A549 treated with CORT108297 at 1 μM for 4 hours (cell line): Measurements from ENCODE around the gene SPRY4. TPM values are rescaled to one million over a fixed set of nuclear protein-coding genes. Genes with fewer than 3 reads are reported as not detected.

ENCODE experiments used
- total RNA-seq: library from RNA; stranded (reverse); fragments of 200-300 nt; extraction: Qiagen RNA extraction; gene quantifications from 5 replicates; pipeline ENCODE4 v1.2.3, GENCODE V29; 2022

The SPRY4 gene, protein sequence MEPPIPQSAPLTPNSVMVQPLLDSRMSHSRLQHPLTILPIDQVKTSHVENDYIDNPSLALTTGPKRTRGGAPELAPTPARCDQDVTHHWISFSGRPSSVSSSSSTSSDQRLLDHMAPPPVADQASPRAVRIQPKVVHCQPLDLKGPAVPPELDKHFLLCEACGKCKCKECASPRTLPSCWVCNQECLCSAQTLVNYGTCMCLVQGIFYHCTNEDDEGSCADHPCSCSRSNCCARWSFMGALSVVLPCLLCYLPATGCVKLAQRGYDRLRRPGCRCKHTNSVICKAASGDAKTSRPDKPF
- 5.0 to 7.6 TPM (median 6.1 TPM) in 5 replicates for total RNA-seq

DNA sequence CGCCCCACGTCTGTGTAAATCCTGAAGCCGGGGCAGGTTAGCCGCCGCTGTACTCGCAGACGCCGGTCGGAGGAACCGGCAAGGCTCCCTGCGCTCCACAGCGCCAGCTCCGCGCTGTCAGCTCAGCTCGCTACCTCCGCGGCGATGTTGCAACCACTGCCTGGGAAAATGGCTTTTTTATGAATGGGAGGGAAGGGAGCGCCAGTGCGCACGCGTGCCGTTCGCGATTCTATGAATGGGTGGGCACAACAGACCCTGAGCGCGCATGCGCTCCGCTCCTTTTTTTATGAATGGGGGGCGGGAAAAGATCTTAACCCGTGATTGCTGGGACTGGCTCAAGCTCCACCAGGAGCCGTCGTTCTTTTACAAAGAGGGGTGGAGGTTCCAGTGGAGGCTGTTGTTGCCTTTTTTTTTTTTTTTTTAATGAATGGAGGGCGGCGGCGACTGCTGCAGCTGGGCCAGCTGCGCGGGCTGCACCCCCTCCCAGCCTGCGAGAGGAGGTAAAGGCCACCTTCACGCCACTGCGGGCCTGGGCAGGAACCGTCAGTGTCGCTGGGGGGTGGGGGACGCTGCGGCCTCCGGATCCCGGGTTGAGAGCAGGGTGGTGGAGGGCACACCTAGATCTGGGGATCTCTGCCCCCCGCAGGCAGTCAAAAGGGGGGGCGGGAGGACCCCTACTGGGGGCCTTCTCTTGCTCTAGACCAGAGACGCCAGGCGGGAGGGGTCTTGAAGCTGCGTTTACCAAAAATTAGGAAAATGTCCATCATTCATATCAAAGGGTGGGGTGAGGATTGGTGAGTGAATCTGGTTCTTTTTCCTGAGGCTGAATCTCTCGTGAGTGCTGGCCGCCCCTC, at the start of gene SPRY4:
TSS of gene SPRY4 (minus strand) at position 151 of the 854 bp plus-strand sequence. CDS start 9,913 bp downstream, outside the sequence.

Other genes starting within 250 kb of the SPRY4 start
- gene NDFIP1, start 216.2 kb downstream of the SPRY4 start, total RNA-seq = 47.1 to 53.8 TPM (median 51.2 TPM) in 5 replicates